ENCODE results near the gene CRABP2.

Gene CRABP2

GRCh38 chr1:156652992-156653355 lies 52.4 kb downstream of the CRABP2 start:
- in situ Hi-C loops (cut with MboI; ENCODE audit: low sequenced_read_pairs, unreplicated experiment) = no loop called here
- no peak for TF ChIP-seq CTCF (IDR thresholded peaks at IDR 0.05; ENCODE audit: borderline replicate concordance, control extremely low read depth, extremely low read depth, insufficient read depth, missing control alignments)
- no peak for DNase-seq (ENCODE audit: low spot score)

GRCh38 chr1:156652131-156652991 lies 53.0 kb downstream of the CRABP2 start:
- TF ChIP-seq CTCF (IDR thresholded peaks at IDR 0.05; ENCODE audit: borderline replicate concordance, control extremely low read depth, extremely low read depth, insufficient read depth, missing control alignments) = no peak
- DNase-seq (ENCODE audit: low spot score) = no peak
- in situ Hi-C loops (cut with MboI; ENCODE audit: low sequenced_read_pairs, unreplicated experiment) = no loop called here
